GM18861 (cell line): Measurements from ENCODE around the gene USP2.

Source experiments
- ATAC-seq: cut with Tn5 transposase; IDR thresholded peaks from one replicate; pipeline ENCODE4 v1.9.1; 2021; ENCODE audit not compliant: unreplicated experiment

Gene USP2

DNA sequence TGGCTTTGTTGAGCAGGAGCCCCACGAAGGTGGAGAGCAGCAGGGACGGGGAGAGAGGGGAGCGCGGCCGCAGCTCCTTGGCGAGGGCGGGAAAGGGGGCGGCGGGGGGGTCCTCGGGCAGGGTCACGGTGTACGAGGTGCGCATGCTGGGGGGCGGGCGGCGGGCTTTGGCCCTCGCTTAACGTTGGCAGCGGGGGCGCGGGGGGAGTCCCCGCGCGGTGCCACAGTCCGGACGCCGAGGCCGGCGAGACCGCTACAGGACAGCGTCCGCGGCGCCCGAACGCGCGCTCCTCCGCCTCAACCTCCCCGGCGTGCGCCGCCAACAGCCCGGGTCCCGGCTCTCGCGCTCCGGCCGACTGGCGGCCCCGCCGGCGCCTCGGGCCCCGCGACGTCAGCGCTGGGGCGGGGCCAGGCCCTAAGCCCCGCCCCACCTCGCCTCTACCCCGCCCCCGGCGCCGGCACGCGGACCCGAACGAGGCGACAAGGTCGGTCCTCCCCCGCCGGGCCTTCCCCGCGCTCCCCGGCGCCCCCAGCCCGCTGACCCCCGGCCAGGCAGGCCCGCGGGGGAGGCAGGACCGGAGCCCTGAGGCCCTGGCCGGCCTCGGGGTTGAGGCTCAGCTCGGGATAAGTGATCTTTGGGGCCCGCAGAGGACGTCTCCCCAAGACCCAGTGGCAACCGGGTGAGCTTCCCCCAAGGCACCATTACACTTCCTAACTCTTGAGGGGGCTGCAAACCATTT lies 17.5 kb downstream of the USP2 start:
- ATAC-seq: no peak

DNA sequence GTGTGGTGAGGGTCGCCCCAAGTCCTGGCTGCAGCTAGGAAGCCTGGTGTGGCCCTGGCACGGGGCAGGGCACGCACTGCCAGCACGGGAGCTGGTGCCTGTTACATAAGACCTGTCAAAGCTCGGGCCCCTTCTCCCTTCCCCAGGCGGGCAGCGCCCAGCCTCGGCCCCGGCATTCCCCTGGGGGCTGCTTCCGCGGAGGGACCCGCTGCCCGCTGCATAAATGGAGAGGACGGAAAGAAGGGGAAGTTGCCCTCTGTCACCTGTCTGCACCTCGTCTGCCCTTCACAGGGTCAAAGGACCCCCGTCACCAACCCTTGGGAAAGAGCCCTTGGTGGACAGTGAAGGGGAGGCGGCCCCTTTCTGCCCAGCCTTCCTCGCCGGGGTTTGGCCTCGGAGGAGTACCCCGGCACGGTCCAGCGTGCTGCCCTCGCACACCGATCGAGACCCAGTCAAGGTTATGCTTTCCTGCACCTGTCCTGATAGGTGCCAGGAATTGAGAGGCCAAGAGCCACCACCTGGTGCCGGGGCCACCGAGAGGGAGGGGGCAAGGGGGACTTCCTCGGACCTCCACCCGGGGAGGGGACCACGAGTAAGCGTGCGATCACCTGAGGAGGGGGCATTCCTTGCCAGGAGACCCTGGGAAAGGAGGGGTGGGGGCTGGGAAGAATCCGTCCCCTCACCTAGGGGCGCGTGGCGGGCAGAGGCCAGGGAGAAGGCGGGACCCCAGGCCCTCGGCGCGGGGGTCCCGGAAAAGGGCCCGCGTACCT lies 18.2 kb downstream of the USP2 start:
- ATAC-seq: no peak

- no peak for ATAC-seq
These were observed 18.8 kb downstream of the USP2 start for GRCh38 chr11:119362741-119363080.

DNA sequence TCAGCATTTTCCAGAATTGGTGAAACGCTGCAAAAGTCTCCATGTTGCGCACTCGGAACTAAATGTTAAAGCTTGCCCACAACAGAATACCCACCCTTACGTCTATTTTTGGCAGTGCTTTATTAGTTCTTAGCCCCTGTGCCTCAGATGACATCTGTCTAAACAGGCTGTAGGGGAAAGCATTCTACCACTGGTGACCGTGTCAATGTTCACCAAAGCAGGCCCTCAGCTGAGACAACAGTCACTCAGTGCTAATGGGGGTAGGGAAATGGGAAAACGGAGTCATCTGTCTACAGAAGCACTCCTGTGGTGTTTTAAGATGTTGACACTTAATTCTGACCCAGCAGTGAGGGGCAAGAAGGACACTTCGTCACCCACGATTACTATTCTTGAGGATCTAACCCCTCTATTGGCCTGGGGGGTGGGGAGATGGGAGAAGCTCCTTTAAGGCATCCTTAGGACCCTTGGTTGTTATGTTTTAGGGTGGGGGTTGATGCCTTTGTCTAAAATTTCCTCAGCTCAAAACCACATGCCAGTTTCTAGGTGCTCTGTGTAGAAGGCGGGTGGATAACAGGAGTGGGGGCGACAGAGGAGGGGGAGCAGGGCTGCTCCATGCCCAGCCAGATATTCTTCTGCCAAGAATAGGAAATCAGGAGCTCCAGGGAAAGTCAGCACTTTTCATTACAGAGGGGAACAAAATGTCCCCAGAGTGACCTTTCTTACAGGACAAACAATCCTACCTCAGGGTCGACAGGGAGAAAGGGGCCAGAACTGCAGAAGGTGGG lies 19.4 kb downstream of the USP2 start:
- no peak for ATAC-seq

GRCh38 chr11:119361056-119361787 lies 20.3 kb downstream of the USP2 start:
- ATAC-seq: no peak

DNA sequence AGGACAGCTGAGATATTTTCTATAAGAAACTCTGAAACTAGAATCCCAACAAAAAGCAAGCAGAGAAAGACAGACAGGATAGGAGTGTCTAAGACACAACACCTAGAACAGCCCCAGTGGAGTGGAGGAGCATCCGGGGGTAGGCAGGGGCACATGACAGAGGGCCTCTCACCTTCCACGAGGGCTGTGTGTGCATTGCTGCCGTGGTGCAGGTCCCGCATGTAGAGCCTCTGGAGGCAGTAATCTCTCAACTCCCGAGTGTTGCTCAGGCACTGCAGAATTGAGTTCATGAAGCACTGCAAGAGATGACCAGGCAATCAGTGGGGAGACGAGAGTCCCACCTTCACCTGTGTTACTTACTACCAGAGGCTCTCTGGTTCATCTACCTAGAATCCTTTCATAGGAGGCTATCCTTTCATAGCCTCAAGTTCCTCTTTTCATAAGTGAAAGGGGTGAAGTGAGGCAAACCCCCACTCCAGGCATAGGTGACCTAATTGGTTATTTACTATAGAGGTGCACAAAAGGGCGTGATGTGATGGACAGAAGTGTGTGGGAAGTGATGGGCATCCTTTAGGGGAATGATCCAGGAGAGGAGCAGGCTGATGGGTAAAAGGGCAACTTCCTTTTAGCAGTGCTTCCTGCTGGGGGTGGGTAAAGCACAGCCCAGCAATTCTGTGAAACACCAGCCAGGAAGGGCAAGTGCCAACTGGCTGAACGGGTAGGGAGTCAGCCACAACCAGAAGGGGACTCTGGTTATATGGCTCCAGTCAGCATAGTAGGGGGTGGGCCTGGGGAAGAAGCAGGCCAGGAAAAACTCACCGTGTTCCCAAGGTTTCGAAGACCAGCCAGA lies 21.9 kb downstream of the USP2 start:
- no peak for ATAC-seq

- ATAC-seq: no peak
These were observed 24.4 kb downstream of the USP2 start for GRCh38 chr11:119357074-119357473.

DNA sequence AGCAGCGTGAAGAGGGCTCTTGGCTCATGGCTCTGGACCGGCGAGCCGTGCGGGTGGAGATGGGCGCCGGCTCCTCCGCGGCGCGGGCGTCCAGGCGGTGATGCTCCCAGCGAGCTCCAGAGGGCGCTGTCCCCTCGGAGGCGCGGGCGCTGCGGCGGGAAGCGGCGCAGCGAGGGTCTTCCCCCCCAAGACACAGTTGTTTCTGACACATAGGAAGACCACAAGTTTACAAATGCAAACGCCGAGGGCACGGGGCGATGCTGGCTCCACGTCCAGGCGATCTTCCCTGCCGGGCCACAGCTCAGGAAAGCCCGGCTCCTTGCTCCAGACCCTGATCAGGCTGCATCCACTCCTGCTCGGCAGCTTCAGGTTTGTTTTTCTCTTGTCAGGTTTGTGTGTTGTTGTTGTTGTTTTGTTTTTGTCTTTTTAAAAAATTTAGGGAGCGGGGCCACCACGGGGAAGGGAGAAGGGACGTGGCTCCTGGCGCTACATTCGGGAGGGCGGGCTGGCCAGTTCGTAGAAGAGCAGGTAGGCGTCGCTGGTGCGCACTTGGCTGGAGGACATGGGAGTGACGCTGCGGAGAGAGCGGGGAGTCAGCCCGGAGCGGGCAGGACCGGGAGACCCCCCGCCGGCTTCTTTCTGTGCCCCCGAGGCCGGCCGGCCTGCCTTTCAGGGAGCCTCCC lies 25.0 kb downstream of the USP2 start:
- no peak for ATAC-seq

DNA sequence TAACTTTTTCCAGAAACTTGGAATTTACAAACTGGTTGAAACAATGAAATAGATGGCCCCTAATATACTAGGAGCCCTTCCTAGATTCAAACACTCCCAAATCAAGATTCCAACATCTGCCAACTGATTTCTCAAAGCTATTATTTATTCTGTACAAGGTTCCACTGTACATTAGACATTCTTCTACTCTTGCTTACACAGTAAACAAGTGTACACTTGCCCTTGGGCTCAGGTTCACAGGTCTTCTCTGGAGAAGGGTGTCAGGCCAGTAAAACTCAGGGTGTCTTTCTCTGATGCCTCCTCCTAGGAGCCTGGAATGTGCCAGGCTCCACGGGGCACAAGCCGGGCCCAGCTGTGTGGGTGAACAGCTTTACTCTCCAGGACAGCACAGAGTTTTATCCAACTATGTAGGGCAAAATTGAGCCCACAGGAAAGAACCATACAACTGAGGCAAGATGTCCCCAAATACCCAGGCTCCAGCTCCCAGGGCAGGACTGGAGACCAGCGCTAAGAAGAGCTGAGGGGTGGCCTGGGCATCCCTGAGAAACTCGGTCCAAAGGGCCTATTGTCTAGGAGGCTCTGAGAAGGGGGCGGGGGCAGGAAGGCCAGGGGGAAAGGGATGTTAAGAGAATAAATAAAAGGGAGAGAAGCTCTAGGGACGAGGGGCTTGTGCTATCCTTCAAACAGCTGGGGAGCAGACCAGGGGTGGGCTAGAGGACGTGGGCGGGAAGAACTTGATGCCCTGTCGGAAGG lies 26.2 kb downstream of the USP2 start:
- no peak for ATAC-seq

DNA sequence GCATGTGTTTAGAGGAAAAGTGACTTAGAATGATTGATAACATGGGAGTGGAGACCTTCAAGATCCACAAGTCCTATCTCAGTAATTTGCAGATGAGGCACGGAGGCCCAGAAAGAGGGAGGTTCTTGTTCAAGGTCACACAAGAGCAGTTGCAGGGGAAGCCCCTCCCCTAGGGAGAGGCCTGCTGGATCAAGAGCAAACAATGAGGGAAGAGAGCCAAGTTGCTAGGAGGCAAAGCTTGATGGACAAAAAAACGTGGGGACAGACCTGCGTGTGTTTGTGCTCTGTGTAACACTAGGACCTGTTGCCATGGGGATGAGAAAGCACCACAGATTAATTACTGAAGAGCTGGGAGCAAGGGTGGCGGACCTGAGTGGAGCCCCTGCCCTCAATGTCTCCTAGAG lies 28.6 kb downstream of the USP2 start:
- ATAC-seq: no peak

DNA sequence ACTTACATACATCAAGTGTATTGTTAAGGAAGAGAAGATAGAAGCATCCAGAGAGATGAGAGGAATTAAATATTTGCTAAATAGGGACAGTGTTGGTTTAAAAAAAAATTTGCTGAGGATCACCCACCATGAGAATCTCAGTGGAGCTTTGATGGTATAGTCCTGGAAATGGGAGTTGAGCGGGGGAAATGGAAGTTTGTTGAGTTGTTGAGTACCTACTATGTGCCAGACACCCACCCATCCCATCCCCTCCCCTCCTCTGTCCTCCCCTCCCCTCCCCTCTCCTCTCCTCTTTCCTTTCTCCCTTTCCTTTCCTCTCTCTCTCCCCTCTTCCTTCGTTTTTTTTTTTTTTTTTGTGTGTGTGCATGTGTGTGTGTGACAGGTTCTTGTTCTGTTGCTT lies 30.3 kb downstream of the USP2 start:
- no peak for ATAC-seq

DNA sequence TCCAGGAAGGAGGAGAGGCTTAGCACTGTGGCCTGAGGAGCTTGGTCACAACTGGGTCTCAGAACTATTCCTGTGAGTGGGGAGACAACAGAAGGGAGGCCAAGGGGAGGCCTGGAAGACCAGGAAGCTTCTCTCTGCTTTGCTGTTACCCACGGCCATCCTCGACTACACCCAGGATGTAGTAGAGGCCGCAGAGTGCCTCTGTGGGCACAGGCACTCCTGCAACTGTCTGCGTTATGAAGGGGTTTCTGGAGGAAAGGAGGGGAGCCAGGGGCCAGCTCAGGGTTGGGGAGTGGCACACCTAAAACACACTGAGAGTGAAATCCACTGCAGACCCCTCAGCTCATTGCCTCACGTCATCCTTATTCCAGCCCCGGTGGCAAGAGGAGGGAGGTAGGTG lies 31.2 kb downstream of the USP2 start:
- no peak for ATAC-seq

GRCh38 chr11:119347940-119348605 lies 33.4 kb downstream of the USP2 start:
- no peak for ATAC-seq

- ATAC-seq: no peak
These were observed 34.2 kb downstream of the USP2 start for GRCh38 chr11:119347242-119347641.

GRCh38 chr11:119346605-119347004 lies 34.9 kb downstream of the USP2 start, which contains the start of gene MFRP:
Gene MFRP, minus strand, starts transcription at chr11:119346705. Its CDS starts 192 bp downstream, at chr11:119346513.
- no peak for ATAC-seq

- no peak for ATAC-seq
These were observed 35.8 kb downstream of the USP2 start for GRCh38 chr11:119345685-119346084.

- ATAC-seq: no peak
These were observed 37.0 kb downstream of the USP2 start for GRCh38 chr11:119344291-119345010.

GRCh38 chr11:119343726-119344125 lies 37.8 kb downstream of the USP2 start:
- ATAC-seq: no peak
